ENCODE data around the gene FCSK.

Gene FCSK

DNA sequence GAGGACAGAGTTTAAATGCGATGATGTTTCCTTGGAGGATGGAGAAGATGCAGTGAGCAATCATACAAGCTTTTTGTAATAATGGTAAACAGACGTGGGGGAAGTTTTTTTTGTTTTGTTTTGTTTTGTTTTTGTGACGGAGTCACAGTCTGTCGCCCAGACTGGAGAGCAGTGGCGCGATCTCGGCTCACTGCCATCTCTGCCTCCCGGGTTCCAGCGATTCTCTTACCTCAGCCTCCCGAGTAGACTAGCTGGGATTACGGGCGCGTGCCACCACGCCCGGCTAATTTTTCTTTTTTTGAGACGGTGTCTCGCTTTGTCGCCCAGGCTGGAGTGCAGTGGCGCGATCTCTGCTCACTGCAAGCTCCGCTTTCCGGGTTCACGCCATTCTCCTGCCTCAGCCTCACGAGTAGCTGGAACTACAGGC lies 70.0 kb downstream of the FCSK start:
- DNase-seq (ENCODE audit: low spot score) = peak; percentile 17

DNA sequence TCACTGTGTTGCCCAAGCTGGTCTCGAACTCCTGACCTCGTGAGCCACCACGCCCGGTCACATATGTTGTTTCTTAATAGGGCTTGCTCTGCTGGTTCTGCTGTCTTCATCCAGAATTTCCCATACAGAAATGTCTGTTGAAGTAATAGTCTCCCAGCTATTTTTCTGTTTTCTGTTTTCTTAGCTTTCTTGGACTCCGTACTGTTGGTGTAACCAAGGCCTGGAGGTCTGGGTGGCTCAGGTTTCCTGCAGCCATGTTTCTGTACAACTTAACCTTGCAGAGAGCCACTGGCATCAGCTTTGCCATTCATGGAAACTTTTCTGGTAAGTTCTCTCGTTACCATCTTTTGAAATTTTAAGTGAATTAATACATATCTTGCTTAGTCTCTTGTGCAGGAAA lies 72.0 kb downstream of the FCSK start:
- DNase-seq (ENCODE audit: low spot score) = no peak

DNA sequence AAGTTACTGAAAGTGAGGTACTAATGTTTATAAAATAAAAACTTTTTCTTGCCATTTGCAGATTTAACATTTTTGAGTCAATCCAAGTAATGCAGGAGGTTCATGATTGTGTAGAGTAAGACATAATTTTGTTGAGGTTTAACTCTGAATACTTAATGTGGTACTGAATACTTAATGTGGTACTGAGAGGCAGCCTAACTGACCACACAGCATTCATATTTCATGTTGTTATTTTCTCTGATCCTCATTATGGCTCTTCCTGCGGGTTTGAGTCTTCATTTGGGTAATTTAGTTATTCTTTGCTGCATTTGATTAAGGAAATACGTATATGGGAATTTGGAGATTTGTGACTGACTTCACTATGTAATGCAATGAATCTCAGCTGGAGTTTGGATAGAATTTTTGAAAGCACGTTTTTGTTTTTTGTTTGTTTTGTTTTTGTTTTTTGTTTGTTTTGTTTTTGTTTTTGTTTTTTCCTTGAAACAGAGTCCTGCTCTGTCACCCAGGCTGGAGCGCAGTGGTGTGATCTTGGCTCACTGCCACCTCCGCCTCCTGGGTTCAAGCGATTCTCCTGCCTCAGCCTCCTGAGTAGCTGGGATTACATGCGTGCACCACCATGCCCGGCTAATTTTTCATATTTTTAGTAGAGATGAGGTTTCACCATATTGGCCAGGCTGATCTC lies 73.1 kb downstream of the FCSK start:
- no peak for DNase-seq (ENCODE audit: low spot score)

DNA sequence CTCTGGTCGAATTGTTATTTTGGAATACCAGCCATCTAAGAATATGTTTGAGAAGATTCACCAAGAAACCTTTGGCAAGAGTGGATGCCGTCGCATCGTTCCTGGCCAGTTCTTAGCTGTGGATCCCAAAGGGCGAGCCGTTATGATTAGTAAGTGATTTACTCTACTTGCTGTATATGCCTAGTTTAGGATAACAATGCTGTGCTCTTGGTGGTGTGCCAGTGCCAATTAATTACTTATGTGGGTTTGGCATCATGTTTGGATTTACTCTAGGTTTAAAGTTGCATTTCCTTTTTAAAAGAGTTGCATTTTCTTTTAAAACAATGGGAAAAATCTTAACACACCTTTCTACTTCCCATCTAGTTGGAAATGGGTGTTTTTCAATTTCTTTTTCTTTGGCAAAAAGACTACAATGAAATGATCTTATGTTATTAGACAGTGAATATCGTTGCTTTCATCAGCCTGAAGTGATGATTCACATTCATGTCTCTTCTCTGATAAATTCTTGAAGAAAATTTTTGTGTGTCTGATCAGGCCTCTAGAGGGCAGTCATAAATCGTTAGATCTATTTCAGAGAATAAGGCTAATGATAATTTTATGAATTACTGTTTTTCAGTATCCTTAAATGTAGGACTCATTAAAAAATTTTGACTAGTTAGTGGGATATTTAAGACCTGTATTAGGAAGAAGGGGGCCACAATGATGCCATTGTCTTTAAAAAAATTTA lies 74.8 kb downstream of the FCSK start:
- DNase-seq (ENCODE audit: low spot score) = peak; percentile 52
